Activated T-cell treated with anti-CD3 and anti-CD28 coated beads for 24 hours (primary cell): ENCODE results near the gene ZEB2.

Source experiments
- DNase-seq: peaks from one replicate; pipeline ENCODE4 v3.0.0-alpha.2; 2020; ENCODE audit warnings: low read depth

The ZEB2 gene

DNA sequence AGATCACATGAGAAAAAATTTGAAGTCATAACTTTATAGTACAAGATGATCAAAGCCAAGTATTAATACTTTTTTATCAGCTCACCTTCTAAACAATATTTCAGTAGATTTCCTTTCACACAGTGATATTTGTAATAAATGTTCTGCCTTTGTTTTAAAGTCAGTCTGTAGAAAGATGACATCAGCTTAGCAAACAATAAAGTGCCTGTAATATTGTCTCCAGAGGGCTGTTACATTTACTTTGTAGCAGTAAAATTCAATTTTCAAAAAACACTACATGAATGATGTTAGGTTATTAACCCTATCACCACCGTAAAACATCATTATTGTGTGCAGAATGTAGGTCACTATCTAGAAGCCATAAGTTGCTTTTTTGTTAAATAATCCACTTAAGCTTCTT lies 49.6 kb downstream of the ZEB2 start:
- no peak for DNase-seq

DNA sequence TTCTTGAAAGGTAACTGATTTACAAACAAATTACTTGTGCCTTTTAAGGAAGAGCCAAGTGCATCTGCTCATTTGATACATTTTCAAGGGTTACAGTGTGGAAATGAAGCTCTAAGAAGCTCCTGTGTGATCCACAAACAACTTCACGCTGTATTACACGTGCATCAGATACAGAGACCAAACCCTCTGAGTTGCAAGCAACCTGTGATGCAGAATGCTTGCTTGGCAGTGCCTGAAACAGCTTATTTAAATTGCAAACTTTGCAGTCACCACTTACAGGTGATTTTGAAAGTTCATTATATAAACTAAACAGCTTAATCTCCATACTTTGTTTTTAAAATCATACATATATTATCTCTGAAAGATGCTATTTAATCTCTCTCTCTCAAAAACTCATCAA lies 50.1 kb downstream of the ZEB2 start:
- DNase-seq = no peak

DNA sequence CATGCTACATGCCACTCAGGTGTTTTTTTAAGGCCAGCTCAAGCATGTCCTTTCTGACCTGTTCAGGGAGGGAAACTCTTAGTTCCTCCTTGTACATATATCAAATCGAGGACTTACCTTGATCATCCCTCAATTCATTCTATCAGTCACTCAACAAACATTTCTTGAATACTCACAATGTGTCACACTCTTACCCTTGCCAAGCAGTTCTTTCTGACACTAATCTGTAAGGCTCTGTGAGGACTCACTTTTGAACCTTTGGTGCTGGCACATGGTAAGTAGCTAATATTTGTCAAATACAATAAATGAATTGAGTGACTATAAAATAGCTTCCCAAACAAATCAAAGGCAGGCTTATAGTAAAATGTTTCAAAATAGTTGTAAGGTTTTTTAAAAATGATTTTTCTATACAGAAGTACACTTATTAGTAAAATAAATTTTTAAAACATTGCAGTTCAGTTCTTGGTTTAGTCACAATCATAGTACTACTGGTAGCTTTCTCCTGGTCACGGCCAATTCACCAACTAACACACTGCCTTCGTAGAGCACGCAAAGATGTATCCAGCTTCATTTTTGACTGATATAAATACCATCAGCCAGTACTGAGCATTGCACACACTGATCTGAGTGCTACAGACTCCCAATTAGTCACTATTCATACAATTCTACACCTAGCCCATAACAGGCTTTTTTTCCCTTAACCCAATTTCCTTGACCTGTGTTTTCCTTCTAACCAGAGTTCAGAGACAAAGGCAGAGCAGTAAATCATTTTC lies 50.9 kb downstream of the ZEB2 start:
- DNase-seq = no peak

- no peak for DNase-seq
Measured at GRCh38 chr2:144467502-144468137, 52.3 kb downstream of the ZEB2 start.

DNA sequence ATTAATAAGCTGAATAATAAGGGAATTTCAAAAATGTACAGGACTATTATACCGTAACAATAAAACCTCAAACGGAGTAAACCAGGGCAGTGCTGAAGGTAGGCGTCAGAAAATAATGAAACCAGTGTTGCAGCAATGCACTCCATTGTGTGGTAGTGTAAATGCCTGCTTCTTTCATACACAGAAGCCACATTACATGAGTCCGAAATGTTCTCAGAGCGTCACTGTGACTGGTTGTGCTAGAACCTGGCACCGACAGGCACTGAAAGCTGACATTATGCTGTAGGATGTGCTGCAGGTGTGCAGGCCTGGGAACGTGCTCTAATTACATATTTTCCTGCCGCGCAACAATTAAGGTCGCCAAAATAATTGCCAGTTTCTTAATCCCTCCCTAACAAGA lies 53.3 kb downstream of the ZEB2 start:
- no peak for DNase-seq

DNA sequence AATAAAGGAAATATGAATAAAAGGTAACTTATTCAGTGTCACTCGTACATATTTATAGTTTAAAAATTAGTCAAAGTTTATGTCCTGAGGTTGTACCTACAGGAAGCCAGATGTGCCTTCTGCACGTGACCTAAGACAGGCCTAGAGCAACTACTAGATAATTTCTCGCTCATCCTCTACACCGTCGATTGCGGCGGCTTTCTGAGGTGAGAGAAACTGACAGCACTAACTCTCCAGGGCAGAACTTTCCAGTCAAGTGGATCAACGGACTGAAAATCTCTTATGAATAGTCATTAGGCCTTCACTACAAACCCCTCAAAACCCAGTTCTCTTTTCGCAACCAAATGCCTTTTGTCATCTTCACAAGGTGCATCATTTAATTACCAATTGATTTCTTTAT lies 54.2 kb downstream of the ZEB2 start:
- DNase-seq = no peak

DNA sequence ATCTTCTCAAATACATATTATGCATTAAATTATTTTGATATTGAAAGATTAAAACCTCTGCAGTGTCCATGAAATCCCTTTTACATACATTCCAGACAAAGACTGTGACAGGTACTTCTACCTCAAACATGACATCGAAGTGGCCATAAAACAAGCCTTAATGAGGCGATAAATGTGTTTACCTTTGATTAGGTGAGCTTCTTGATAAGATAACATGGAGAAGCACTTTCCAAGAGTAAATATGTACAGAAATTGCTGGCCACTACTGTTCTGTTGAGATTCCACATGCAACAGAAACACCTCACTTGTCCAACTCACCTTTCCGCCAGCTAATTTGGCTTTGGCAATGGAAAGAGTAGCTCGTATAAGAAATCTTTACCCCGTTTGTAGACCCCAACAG lies 55.2 kb downstream of the ZEB2 start:
- no peak for DNase-seq

GRCh38 chr2:144463266-144463665 lies 56.7 kb downstream of the ZEB2 start:
- no peak for DNase-seq

- DNase-seq = no peak
Measured at GRCh38 chr2:144462266-144462665, 57.7 kb downstream of the ZEB2 start.

- DNase-seq = no peak
Measured at GRCh38 chr2:144461308-144461766, 58.6 kb downstream of the ZEB2 start.

DNA sequence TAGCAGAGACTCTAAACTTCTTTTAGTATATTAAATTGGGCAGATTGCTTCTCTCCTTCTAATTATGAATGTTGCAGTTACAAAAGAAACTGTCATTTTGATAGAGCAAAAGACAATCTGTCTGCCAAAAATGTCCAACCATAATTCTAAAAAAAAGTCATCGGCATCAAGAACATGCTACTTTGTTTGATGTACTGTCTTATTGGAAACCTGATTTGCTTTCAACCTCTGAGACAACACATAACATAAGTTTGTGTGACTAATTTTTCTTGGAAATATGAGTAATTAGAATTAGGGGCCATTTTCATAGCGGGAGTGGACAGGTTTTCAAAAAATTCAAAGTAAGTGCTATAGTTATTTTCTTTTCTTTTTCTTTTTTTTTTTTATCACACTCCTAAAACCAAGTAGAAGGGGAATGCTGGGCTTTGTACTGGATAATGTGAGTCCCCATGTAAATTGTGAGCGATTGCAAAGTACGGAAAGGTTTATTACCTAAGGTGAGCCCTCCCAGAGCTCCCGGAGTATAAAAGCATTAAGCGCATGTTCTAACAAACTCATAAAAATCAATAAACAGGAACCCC lies 59.1 kb downstream of the ZEB2 start:
- DNase-seq = no peak

GRCh38 chr2:144459937-144460336 lies 60.0 kb downstream of the ZEB2 start:
- no peak for DNase-seq

DNA sequence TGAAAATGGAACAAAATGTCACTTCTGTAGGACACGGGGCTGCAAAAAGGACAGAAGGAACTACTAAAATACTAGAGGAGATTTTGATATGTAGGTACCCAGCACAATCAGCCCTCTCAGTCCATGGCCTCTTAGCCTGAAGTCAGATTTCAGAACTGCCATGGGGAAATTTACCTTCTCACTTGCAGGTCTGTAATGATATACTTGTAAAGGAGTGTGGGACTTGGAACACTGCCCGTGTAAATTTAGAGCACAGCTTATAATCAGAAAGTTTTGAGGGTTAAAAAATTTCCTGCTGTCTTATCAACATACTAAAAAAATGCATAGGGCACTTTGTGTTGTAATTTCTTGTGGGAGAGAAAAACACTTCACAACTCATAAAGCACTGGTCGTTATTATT lies 60.6 kb downstream of the ZEB2 start:
- DNase-seq = no peak

DNA sequence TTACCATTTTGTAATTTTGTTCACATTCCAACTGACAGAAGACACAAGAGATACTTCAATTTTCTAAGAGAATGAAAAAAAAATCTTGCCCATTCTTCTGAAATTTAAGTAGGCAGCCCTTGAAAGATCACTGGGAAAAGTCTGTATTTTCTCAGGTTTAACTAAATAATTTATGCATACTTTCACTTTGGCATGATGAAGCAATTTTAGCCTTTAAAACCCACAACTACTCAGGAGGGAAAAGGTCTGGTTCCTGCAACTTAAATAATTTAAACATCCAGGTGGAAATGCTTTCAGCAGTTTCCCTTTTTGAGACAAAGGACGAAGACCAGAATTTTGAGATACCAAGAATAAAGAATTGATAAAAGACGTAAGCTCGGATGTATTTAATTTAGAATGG lies 61.4 kb downstream of the ZEB2 start:
- DNase-seq = no peak

DNA sequence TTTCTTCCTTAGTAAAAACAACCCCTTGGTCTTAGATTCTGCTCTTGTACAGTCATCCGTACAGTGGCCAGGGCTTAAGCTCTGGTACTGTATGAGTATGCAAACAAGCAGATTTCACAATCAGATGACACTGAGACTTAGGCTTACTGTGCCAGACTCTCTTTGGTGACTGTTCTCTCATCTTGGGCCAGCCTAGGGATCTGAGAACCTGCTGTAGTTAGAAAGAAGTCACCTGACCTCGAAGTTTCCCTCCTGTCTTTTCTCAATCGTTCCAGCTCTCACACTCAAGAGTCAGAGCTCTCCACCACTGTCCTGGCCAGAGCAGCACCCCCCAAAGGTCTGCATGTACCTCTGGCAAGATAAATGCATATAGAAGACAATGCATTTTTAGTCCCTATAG lies 63.2 kb downstream of the ZEB2 start:
- DNase-seq = no peak

- DNase-seq = no peak
Measured at GRCh38 chr2:144455987-144456386, 63.9 kb downstream of the ZEB2 start.

DNA sequence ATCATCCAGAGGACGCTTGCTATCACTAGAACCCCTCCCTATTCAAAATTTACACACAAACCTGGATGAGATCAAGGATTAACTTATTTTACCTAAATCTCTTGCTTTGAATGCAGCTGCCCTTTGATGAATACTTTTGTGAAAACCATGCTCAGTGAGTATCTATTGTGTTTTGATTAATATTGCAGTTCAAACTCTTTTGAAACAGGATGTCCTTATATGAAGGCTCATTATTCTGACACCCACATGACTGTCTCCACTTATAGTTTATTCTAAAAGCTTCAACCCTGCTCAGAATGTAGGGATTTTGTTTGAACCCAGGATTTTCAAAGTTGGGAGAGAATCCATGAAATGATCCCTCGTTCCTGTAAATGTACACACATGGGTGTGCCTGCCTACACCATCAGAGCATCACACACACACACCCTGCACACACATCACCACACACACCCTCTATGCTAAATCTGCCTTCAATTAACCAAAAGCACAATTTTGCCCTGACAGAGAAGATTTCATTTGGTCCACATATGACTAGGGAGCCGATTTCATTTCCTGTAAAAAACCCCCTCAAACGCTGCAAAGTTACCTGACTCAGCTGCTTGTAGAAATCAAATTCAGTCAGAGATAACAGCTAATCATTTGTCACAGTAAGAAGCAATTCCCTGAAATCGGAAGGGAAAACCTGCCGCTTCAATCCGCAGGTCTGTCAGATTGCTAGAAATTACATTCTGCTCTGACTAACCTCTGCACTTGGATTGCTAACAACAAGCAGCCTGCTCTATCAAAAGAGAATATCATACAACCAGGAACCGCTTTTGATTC lies 65.2 kb downstream of the ZEB2 start:
- peak; percentile 12 for DNase-seq

- no peak for DNase-seq
Measured at GRCh38 chr2:144453486-144454158, 66.3 kb downstream of the ZEB2 start.

DNA sequence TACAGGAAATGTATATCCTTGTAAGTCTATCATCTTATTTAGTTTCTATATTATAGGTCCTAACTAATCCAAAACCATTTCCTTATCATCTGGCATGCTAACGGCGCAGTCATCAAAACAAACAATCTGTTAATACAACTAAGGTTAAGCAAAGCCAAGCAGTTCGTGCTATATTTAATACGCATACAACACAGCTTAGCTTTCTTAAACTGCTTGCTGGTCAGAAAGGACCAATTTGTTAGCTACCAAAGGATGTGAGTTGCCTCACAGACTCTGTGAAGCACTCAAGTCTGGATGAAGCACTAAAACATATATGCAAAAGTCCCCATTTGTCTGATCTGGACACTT lies 67.0 kb downstream of the ZEB2 start:
- DNase-seq = no peak

DNA sequence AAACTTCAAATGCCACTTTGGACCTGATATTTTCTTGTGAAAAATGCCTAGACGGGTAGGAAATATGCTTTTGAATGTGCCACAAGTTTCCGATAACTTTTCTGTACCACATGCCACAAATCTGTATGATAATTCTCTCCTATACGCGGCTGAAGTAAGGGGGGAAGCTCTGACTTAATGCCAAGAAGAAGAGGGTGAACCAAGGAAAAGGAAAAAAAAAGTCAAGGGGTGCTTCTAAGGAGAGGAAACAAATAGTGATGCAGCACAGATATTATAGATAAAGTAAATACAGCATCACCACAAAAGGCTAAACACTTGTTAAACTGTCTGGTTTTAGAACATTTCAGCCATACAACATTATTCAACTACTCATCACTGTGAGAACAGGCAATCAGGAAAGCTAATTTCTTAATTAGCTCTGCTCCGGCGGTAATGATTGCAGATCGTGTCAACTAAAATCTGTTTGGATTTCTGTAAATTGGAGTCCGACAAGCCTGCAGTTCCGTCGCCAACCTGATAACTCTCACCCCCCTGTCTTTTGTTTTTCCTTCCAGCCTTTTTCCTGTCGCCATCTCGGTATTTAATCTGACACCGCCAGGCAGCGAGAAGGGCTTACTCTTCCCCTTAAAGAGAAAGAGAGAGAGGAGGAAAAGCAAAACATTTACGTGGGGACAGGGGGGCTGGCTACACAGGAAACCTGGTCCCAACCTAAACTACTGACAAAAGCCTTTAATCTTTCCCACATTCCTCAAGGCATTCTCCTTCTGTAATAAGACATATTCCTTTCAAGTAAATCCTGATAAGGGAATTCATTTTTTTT lies 67.5 kb downstream of the ZEB2 start:
- no peak for DNase-seq

DNA sequence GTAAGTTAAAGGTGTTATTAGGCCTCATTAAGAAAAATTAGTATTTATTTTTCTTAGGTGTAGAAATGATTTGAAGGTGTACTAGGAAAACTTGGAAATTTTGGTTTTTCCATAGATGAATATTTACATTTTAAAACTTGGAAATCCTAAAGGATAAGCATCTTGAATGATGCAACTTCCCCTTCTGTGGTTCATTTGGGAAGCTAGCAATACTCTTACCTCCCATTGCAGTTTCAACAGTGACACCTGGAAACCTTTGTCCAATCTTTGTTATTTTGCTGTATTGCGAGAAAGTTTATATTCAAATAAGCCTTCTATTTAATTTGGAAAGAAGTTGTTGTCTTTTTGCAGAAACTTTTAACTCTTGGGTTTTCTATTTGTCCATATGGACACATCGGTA lies 68.5 kb downstream of the ZEB2 start:
- DNase-seq = no peak
